HUES6 (cell line): ENCODE data around the gene NUMBL.
A peak's percentile ranks its signal among the peaks of the same experiment; 100 is the strongest.

Experiments used
- H3K27ac ChIP-seq: 2 replicates; pipeline ENCODE4 v1.7.0; 2013; ENCODE audit warnings: low read depth, mild to moderate bottlenecking, low read length, inconsistent platforms
- H3K27me3 ChIP-seq: 2 replicates; pipeline ENCODE4 v1.6.1; 2013; ENCODE audit warnings: low read length; ENCODE audit not compliant: control insufficient read depth, insufficient read depth
- H3K36me3 ChIP-seq: 2 replicates; pipeline ENCODE4 v1.6.1; 2013; ENCODE audit warnings: low read length; ENCODE audit not compliant: control insufficient read depth, insufficient read depth
- H3K4me1 ChIP-seq: 2 replicates; pipeline ENCODE4 v1.6.1; 2013; ENCODE audit warnings: low read length; ENCODE audit not compliant: control insufficient read depth, insufficient read depth
- H3K4me3 ChIP-seq: 2 replicates; pipeline ENCODE4 v1.5.1; 2013; ENCODE audit warnings: low read depth, low read length
- H3K9ac ChIP-seq: one replicate; pipeline ENCODE4 v1.6.1; 2013; ENCODE audit warnings: mild to moderate bottlenecking, low read length
- H3K9me3 ChIP-seq: 2 replicates; pipeline ENCODE4 v1.6.1; 2013; ENCODE audit warnings: low read depth, low read length; ENCODE audit not compliant: control insufficient read depth, insufficient read depth

Gene NUMBL

GRCh38 chr19:40724315-40724714 lies 33.9 kb upstream of the NUMBL start:
- no peaks in the 10 kb centered on the region for H3K9me3 ChIP-seq
- no peaks in the 10 kb centered on the region for H3K27me3 ChIP-seq
- H3K36me3 ChIP-seq, result peaks cover 48% of the 10 kb centered on the region
- H3K9ac ChIP-seq, result no peak overlapping the region
- no peak overlapping the region for H3K4me3 ChIP-seq
- H3K4me1 ChIP-seq, result peaks cover 4% of the 10 kb centered on the region
- H3K27ac ChIP-seq, result no peak overlapping the region

DNA sequence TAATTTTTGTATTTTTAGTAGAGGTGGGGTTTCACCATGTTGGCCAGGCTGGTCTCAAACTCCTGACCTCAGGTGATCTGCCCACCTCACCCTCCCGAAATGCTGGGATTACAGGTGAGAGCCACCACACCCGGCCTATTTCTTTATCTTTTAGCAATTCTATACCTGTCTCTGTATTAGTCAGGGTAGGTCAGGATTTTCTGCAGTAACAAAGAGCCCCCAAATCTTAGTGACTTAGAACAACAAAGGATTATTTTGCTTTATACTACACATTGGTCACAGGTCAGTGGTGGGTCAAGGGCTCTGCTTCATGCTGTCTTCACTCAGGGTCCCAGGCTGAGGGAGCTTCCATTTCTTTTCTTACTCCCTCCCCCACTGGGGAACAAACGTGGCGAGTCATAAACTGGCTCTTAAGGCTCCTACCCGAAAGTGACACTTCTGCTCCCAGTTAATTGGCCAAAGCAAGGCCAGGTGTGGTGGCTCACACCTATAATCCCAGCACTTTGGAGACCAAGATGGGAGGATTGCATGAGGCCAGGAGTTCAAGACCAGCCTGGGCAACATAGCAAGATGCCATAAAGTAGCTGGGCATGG lies 33.3 kb upstream of the NUMBL start:
- H3K36me3 ChIP-seq, result peaks cover 45% of the 10 kb centered on the region
- H3K27me3 ChIP-seq, result no peaks in the 10 kb centered on the region
- no peak overlapping the region for H3K4me3 ChIP-seq
- H3K27ac ChIP-seq, result no peak overlapping the region
- no peaks in the 10 kb centered on the region for H3K9me3 ChIP-seq
- peaks cover 9% of the 10 kb centered on the region for H3K4me1 ChIP-seq
- no peak overlapping the region for H3K9ac ChIP-seq

GRCh38 chr19:40721936-40722661 lies 31.6 kb upstream of the NUMBL start:
- H3K4me3 ChIP-seq, result no peak overlapping the region
- no peaks in the 10 kb centered on the region for H3K27me3 ChIP-seq
- H3K36me3 ChIP-seq, result peaks cover 35% of the 10 kb centered on the region
- H3K9ac ChIP-seq, result no peak overlapping the region
- H3K27ac ChIP-seq, result no peak overlapping the region
- no peaks in the 10 kb centered on the region for H3K9me3 ChIP-seq
- peaks cover 14% of the 10 kb centered on the region for H3K4me1 ChIP-seq

DNA sequence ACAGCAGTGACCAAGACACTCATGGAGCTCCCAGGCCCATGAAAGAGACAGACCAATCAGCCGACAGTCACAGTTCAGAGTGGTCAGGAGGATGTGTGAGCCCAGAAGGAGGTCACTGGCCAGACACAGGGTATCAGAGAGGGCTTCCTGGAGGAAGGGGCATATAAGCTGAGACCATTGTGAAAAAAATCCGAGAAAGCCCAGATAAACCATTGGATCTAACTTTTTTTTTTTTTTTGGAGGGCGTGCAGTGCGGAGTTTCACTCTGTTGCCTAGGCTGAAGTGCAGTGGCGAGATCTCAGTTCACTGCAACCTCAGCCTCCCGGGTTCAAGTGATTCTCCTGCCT lies 30.7 kb upstream of the NUMBL start:
- H3K36me3 ChIP-seq, result peaks cover 28% of the 10 kb centered on the region
- H3K9me3 ChIP-seq, result no peaks in the 10 kb centered on the region
- no peak overlapping the region for H3K9ac ChIP-seq
- no peak overlapping the region for H3K27ac ChIP-seq
- H3K4me3 ChIP-seq, result no peak overlapping the region
- no peaks in the 10 kb centered on the region for H3K27me3 ChIP-seq
- H3K4me1 ChIP-seq, result peaks cover 14% of the 10 kb centered on the region

DNA sequence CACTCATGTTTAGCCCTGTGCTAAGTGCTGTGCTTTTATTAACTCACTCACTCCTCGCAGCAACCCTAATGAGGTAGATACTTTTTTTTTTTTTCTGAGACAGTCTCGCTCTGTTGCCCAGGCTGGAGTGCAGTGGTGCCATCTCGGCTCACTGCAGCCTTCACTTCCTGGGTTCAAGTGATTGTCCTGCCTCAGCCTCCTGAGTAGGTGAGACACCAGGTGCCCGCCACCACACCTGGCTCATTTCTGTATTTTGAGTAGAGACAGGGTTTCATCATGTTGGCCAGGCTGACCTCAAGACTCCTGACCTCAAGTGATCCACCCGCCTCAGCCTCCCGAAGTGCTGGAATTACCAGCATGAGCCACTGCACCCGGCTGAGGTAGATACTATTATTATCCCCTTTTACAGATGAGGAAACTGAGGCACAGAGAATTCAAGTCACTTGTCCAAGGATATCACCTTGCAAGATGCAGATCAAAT lies 29.0 kb upstream of the NUMBL start:
- Histone ChIP-seq H3K9ac (no peak overlapping the region), H3K27ac (no peak overlapping the region), H3K9me3 (no peaks in the 10 kb centered on the region), H3K36me3 (peaks cover 16% of the 10 kb centered on the region), H3K4me3 (peak overlapping the region; percentile 89), H3K27me3 (no peaks in the 10 kb centered on the region), H3K4me1 (peaks cover 17% of the 10 kb centered on the region)

GRCh38 chr19:40718774-40719391 lies 28.4 kb upstream of the NUMBL start:
- peak overlapping the region; percentile 87 for H3K9ac ChIP-seq
- H3K27ac ChIP-seq, result no peak overlapping the region
- peaks cover 17% of the 10 kb centered on the region for H3K4me1 ChIP-seq

DNA sequence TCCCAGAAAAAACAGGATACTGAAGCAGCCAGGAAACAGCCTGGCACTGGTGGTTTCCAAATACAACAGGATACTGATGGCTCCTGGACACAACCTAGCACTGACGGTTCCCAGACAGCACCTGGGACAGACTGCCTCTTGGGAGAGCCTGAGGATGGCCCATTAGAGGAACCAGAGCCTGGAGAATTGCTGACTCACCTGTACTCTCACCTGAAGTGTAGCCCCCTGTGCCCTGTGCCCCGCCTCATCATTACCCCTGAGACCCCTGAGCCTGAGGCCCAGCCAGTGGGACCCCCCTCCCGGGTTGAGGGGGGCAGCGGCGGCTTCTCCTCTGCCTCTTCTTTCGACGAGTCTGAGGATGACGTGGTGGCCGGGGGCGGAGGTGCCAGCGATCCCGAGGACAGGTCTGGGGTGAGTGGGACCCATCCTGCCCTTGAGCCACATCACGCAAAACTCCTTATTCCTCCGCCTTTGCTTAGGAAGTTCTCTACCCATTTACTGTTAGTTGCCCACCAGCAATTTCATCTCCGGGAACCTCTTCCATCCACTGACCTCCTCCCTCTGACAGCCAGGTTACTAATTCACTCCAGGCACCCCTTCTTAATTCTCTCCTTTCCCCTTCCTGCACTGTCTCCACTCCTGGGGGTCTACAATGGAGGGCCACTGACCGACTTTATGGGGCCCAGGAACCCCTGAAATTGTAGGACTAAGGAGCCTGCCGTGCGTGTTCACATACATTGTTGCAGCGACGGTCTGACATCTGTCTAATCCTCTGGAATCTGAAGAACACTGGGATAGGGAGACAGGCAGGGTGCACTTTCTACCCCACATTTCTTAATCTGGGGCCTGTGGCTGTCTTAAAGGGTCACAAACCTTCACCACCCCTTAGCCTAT lies 27.7 kb upstream of the NUMBL start:
- Histone ChIP-seq H3K9ac (peak overlapping the region; percentile 87), H3K27me3 (no peaks in the 10 kb centered on the region), H3K4me3 (peak overlapping the region; percentile 89), H3K27ac (no peak overlapping the region), H3K9me3 (no peaks in the 10 kb centered on the region), H3K36me3 (peaks cover 10% of the 10 kb centered on the region; the same call in 1 of the 2 replicates), H3K4me1 (peaks cover 17% of the 10 kb centered on the region)

More at GRCh38 chr19:40718774-40719391, 28.4 kb upstream of the NUMBL start:
- Histone ChIP-seq H3K27me3 (no peaks in the 10 kb centered on the region), H3K9me3 (no peaks in the 10 kb centered on the region), H3K4me3 (peak overlapping the region; percentile 89), H3K36me3 (peaks cover 12% of the 10 kb centered on the region)

- Histone ChIP-seq H3K4me3 (peak overlapping the region; percentile 89), H3K4me1 (peaks cover 17% of the 10 kb centered on the region), H3K36me3 (peaks cover 16% of the 10 kb centered on the region), H3K27me3 (no peaks in the 10 kb centered on the region), H3K27ac (peak overlapping the region; percentile 58; the same call in 1 of the 2 replicates), H3K9me3 (no peaks in the 10 kb centered on the region), H3K9ac (peak overlapping the region; percentile 87)
These were observed 27.0 kb upstream of the NUMBL start for GRCh38 chr19:40717325-40717879.

GRCh38 chr19:40716482-40717324 lies 26.3 kb upstream of the NUMBL start, which contains the start of the genes COQ8B and ITPKC:
TSS of gene COQ8B (minus strand) at chr19:40716886. CDS start at chr19:40714632, 2,254 bp downstream.
TSS of gene ITPKC (plus strand) at chr19:40717112. CDS start at chr19:40717136, 24 bp downstream.
- H3K36me3 ChIP-seq, result peaks cover 20% of the 10 kb centered on the region
- H3K4me3 ChIP-seq, result peak within 1 kb of the TSS; percentile 89
- peak within 1 kb of the TSS; percentile 84; the same call in 1 of the 2 replicates for H3K27ac ChIP-seq
- no peaks in the 10 kb centered on the region for H3K27me3 ChIP-seq
- peaks cover 17% of the 10 kb centered on the region for H3K4me1 ChIP-seq
- H3K9me3 ChIP-seq, result no peaks in the 10 kb centered on the region
- H3K9ac ChIP-seq, result peak within 1 kb of the TSS; percentile 87
